ENCODE measurements around the gene KCNIP3. TPM values are rescaled to one million over a fixed set of nuclear protein-coding genes. Genes with fewer than 3 reads are reported as not detected.

KCNIP3 gene
- total and polyA plus RNA-seq, 9 of the 15 experiments (the other 6 are each of a cell fraction or from before 2014, with no cell fraction given): 0.04 TPM; not detected in 8

GRCh38 chr2:95359031-95359430 is 61.9 kb downstream of the KCNIP3 start:
- Histone ChIP-seq H3K4me1 (replicated peaks in 1 of 2; ENCODE audit: control insufficient read depth in 2 of 2, insufficient read depth in 2 of 2, low read length in 2 of 2) (no peaks in the 10 kb centered on the region), H3K27ac (ENCODE audit: extremely low read depth, low read depth, low read length) (no peak overlapping the region), H3K9me1 (ENCODE audit: control insufficient read depth, insufficient read depth, low read length) (no peaks in the 10 kb centered on the region), H3K4me2 (ENCODE audit: insufficient read depth, low read length) (no peak overlapping the region), H3K4me3 (no peak overlapping the region), H3K27me3 (ENCODE audit: control insufficient read depth in 2 of 2, insufficient read depth in 2 of 2, low read length in 2 of 2) (peaks cover 8 to 40% of the 10 kb centered on the region in 2 experiments; a peak in 4 of 5 replicates), H3K36me3 (ENCODE audit: control insufficient read depth, insufficient read depth, low read length) (no peaks in the 10 kb centered on the region), H3K9me3 (replicated peaks; ENCODE audit: control insufficient read depth, insufficient read depth, low read depth, low read length) (no peaks in the 10 kb centered on the region), H4K20me1 (replicated peaks; ENCODE audit: control insufficient read depth, insufficient read depth, low read length) (0 out of 2 replicates have a peak, but pooled peaks cover 7% of the 10 kb centered on the region), H3K79me2 (ENCODE audit: control insufficient read depth, insufficient read depth, low read length) (no peaks in the 10 kb centered on the region), H2AFZ (ENCODE audit: low read depth, low read length) (no peak overlapping the region), H3K9ac (ENCODE audit: insufficient read depth in 1 of 2, low read depth in 2 of 2, low read length in 2 of 2) (no peak overlapping the region)
- 0% methylated on average over 3 of the region's 3 CpGs for WGBS (ENCODE audit: insufficient coverage, low coverage, missing lambda C conversion rate)
- FAIRE-seq: no peak
- BruUV-seq (replicated peaks): no TSS peak
- TF ChIP-seq FOSL1 (tag; conservative IDR thresholded peaks at IDR 0.05) (peak; percentile 66), EGR1 (conservative IDR thresholded peaks at IDR 0.05) (no peak)
- no peak for ATAC-seq
- intact Hi-C loops (cut with micrococcal nuclease): no loop called here
- in situ Hi-C loops (cut with MboI): no loop called here
- CTCF ChIA-PET (ENCODE audit: low intra/inter-chr PET ratio): no interaction called here
- DNase-seq (ENCODE audit: extremely low read depth in 1 of 4, low spot score in 3 of 4): no peak
- POLR2A ChIA-PET: interaction anchor here (0.6 kb wide), 1 partner anchor 44 kb away, joined by 3 read pairs; the partner anchor contains the start of gene FAHD2A

GRCh38 chr2:95359501-95359930 is 62.4 kb downstream of the KCNIP3 start:
- Histone ChIP-seq H3K4me2 (ENCODE audit: insufficient read depth, low read length) (no peak overlapping the region), H2AFZ (ENCODE audit: low read depth, low read length) (no peak overlapping the region), H3K9me3 (replicated peaks; ENCODE audit: control insufficient read depth, insufficient read depth, low read depth, low read length) (no peaks in the 10 kb centered on the region), H3K79me2 (ENCODE audit: control insufficient read depth, insufficient read depth, low read length) (no peaks in the 10 kb centered on the region), H3K4me3 (no peak overlapping the region), H3K27me3 (ENCODE audit: control insufficient read depth in 2 of 2, insufficient read depth in 2 of 2, low read length in 2 of 2) (peaks cover 8 to 39% of the 10 kb centered on the region in 2 experiments; a peak in 4 of 5 replicates), H3K9ac (ENCODE audit: insufficient read depth in 1 of 2, low read depth in 2 of 2, low read length in 2 of 2) (peak overlapping the region in 1 of 2 experiments; percentile 35; a peak in 1 of 4 replicates), H4K20me1 (replicated peaks; ENCODE audit: control insufficient read depth, insufficient read depth, low read length) (0 out of 2 replicates have a peak, but pooled peaks cover 5% of the 10 kb centered on the region), H3K27ac (ENCODE audit: extremely low read depth, low read depth, low read length) (no peak overlapping the region), H3K4me1 (replicated peaks in 1 of 2; ENCODE audit: control insufficient read depth in 2 of 2, insufficient read depth in 2 of 2, low read length in 2 of 2) (no peaks in the 10 kb centered on the region), H3K36me3 (ENCODE audit: control insufficient read depth, insufficient read depth, low read length) (no peaks in the 10 kb centered on the region), H3K9me1 (ENCODE audit: control insufficient read depth, insufficient read depth, low read length) (no peaks in the 10 kb centered on the region)
- CTCF ChIA-PET (ENCODE audit: low intra/inter-chr PET ratio): no interaction called here
- WGBS (ENCODE audit: insufficient coverage, low coverage, missing lambda C conversion rate): 0% methylated on average over 5 of the region's 5 CpGs
- no peak for ATAC-seq
- in situ Hi-C loops (cut with MboI) (no loop called here), intact Hi-C loops (cut with micrococcal nuclease) (no loop called here)
- no peak for FAIRE-seq
- DNase-seq (ENCODE audit: extremely low read depth in 1 of 4, low spot score in 3 of 4): no peak
- POLR2A ChIA-PET: interaction anchor here (0.6 kb wide), 2 partner anchors 15 to 44 kb away, joined by 3 read pairs; partner anchors contain the start of gene FAHD2A
- no TSS peak for BruUV-seq (replicated peaks)
- TF ChIP-seq SREBF2 (CRISPR knock-in tag; IDR thresholded peaks at IDR 0.05) (no peak), ZNF217 (CRISPR knock-in tag; IDR thresholded peaks at IDR 0.05) (no peak), PRDM10 (IDR thresholded peaks at IDR 0.05; ENCODE audit: partially characterized antibody) (no peak), TCFL5 (CRISPR knock-in tag; conservative IDR thresholded peaks at IDR 0.05) (no peak), RBFOX2 (IDR thresholded peaks at IDR 0.05; ENCODE audit: low read depth, low read length) (no peak), MYBL2 (IDR thresholded peaks at IDR 0.05; ENCODE audit: low read depth) (no peak), MYBL2 (CRISPR knock-in tag; IDR thresholded peaks at IDR 0.05; ENCODE audit: borderline replicate concordance) (no peak)

Data from K562 (cell line).